ENCODE results near the gene ARFGAP3. TPM values are rescaled to one million over a fixed set of nuclear protein-coding genes. Genes with fewer than 3 reads are reported as not detected.

ARFGAP3 gene
- total RNA-seq, 1 experiment from 2014 or later: 27.0 TPM

DNA sequence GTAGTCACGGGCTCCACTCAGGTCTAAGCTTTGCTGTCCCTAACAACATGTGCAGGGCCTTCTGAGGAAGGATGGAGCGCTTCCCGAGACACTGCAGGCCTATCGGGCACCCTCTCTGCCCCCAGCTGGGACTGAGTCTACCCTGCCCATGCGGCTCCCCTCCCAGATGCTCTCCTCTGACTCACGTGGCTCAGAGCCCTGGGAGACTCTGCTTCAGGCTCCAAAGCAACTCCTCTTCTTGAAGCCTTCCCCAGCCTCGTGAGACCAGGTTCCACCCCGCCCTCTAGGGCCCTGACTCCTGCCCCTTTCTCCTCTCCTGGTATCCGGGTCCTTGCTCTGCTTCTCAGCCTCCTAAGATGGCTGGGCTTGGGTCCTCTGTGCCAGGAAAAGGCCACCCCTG lies 28.4 kb upstream of the ARFGAP3 start:
- no peak for ATAC-seq
- Histone ChIP-seq H3K36me3 (ENCODE audit: control insufficient read depth, insufficient read depth, low read length) (no peaks in the 10 kb centered on the region), H3K9me3 (ENCODE audit: control insufficient read depth, insufficient read depth, low read depth, low read length) (no peaks in the 10 kb centered on the region)

GRCh38 chr22:42884616-42885375 lies 27.7 kb upstream of the ARFGAP3 start:
- H3K4me3 ChIP-seq (ENCODE audit: low read depth in 2 of 2, low read length in 2 of 2): no peak overlapping the region
- no peaks in the 10 kb centered on the region for H3K9me3 ChIP-seq (ENCODE audit: control insufficient read depth, insufficient read depth, low read depth, low read length)
- no peaks in the 10 kb centered on the region for H3K27me3 ChIP-seq (ENCODE audit: control insufficient read depth, insufficient read depth, low read length)
- DNase-seq (ENCODE audit: low read depth, low spot score) (no peak), ATAC-seq (no peak)
- intact Hi-C loops (cut with micrococcal nuclease; ENCODE audit: unreplicated experiment): no loop called here
- POLR2A ChIA-PET: no interaction called here
- in situ Hi-C loops (cut with HindIII; ENCODE audit: low pct_unique_long_range_greater_than_20kb, low sequenced_read_pairs): no loop called here
- CTCF ChIA-PET: no interaction called here
- no TSS peak for BruUV-seq (replicated peaks)
- TF ChIP-seq CTCF (IDR thresholded peaks at IDR 0.05) (no peak), SIN3A (IDR thresholded peaks at IDR 0.05; ENCODE audit: borderline replicate concordance, insufficient read depth, low read depth, low read length) (no peak), REST (IDR thresholded peaks at IDR 0.05; ENCODE audit: insufficient read depth in 1 of 2, low read depth in 2 of 2, low read length in 1 of 2) (no peak), TCF7L2 (IDR thresholded peaks at IDR 0.05; ENCODE audit: low read depth, low read length) (no peak), POLR2AphosphoS5 (IDR thresholded peaks at IDR 0.05; ENCODE audit: low read depth, low read length) (no peak)
- H3K4me1 ChIP-seq (ENCODE audit: control insufficient read depth, insufficient read depth, low read length): no peaks in the 10 kb centered on the region
- no peak overlapping the region for H3K27ac ChIP-seq (ENCODE audit: low read length)
- H3K36me3 ChIP-seq (ENCODE audit: control insufficient read depth, insufficient read depth, low read length): no peaks in the 10 kb centered on the region

More for the DNA sequence above, 28.4 kb upstream of the ARFGAP3 start:
- in situ Hi-C loops (cut with HindIII; ENCODE audit: low pct_unique_long_range_greater_than_20kb, low sequenced_read_pairs): no loop called here
- no peak for TF ChIP-seq REST (IDR thresholded peaks at IDR 0.05; ENCODE audit: insufficient read depth in 1 of 2, low read depth in 2 of 2, low read length in 1 of 2)
- TF ChIP-seq POLR2AphosphoS5 (IDR thresholded peaks at IDR 0.05; ENCODE audit: low read depth, low read length): no peak
- POLR2A ChIA-PET: no interaction called here
- Histone ChIP-seq H3K27ac (ENCODE audit: low read length) (no peak overlapping the region), H3K4me1 (ENCODE audit: control insufficient read depth, insufficient read depth, low read length) (no peaks in the 10 kb centered on the region), H3K27me3 (ENCODE audit: control insufficient read depth, insufficient read depth, low read length) (no peaks in the 10 kb centered on the region), H3K4me3 (ENCODE audit: low read depth in 2 of 2, low read length in 2 of 2) (no peak overlapping the region)
- BruUV-seq (replicated peaks): no TSS peak
- intact Hi-C loops (cut with micrococcal nuclease; ENCODE audit: unreplicated experiment): no loop called here
- CTCF ChIA-PET: no interaction called here
- no peak for DNase-seq (ENCODE audit: low read depth, low spot score)
